Adipocyte (in vitro differentiated cells): Measurements from ENCODE around the gene ZNF69.
A peak's percentile ranks its signal among the peaks of the same experiment; 100 is the strongest.
"Not testable (repeated sequence)": the region's sequence is repeated elsewhere in the genome, so short reads cannot be mapped to it uniquely, and the experiment has no call there.

Experiments used
- DNase-seq: peaks from one replicate; pipeline ENCODE4 v3.0.0-alpha.2; 2015; ENCODE audit warnings: low read depth
- H3K27me3 ChIP-seq: replicated peaks from 2 replicates; pipeline ENCODE4 v1.7.0; 2013; ENCODE audit warnings: mild to moderate bottlenecking, low read length, moderate library complexity; ENCODE audit not compliant: control insufficient read depth, insufficient read depth
- H3K36me3 ChIP-seq: 2 replicates; pipeline ENCODE4 v1.7.0; 2013; ENCODE audit warnings: low read length, mild to moderate bottlenecking, moderate library complexity; ENCODE audit not compliant: control insufficient read depth, insufficient read depth, severe bottlenecking
- H3K4me1 ChIP-seq: 2 replicates; pipeline ENCODE4 v1.7.0; 2013; ENCODE audit warnings: mild to moderate bottlenecking, low read length, moderate library complexity; ENCODE audit not compliant: control insufficient read depth, insufficient read depth
- H3K4me3 ChIP-seq: 2 replicates; pipeline ENCODE4 v1.7.0; 2013; ENCODE audit warnings: mild to moderate bottlenecking, low read length, moderate library complexity
- H3K9ac ChIP-seq: 2 replicates; pipeline ENCODE4 v1.7.0; 2013; ENCODE audit warnings: mild to moderate bottlenecking, low read length, moderate library complexity
- H3K9me3 ChIP-seq: 2 replicates; pipeline ENCODE4 v1.7.0; 2013; ENCODE audit warnings: mild to moderate bottlenecking, low read length, moderate library complexity; ENCODE audit not compliant: control insufficient read depth

ZNF69 gene

GRCh38 chr19:11905928-11906327, 18.3 kb downstream of the ZNF69 start:
- H3K4me1 ChIP-seq: no peaks in the 10 kb centered on the region
- peaks cover 62% of the 10 kb centered on the region for H3K9me3 ChIP-seq
- H3K27me3 ChIP-seq: no peaks in the 10 kb centered on the region
- H3K36me3 ChIP-seq: peaks cover 27% of the 10 kb centered on the region
- H3K4me3 ChIP-seq: peak overlapping the region; percentile 71
- H3K9ac ChIP-seq: no peak overlapping the region
- DNase-seq: no peak

GRCh38 chr19:11911937-11912336, 24.4 kb downstream of the ZNF69 start:
- H3K36me3 ChIP-seq, H3K27me3 ChIP-seq: not testable (repeated sequence)
- H3K9me3 ChIP-seq: peaks cover 45% of the 10 kb centered on the region

GRCh38 chr19:11914417-11915051, 27.0 kb downstream of the ZNF69 start:
- H3K27me3 ChIP-seq, DNase-seq, H3K4me1 ChIP-seq, H3K9ac ChIP-seq, H3K36me3 ChIP-seq, H3K4me3 ChIP-seq: not testable (repeated sequence)
- H3K9me3 ChIP-seq: peaks cover 41% of the 10 kb centered on the region

More at GRCh38 chr19:11911937-11912336, 24.4 kb downstream of the ZNF69 start:
- not testable (repeated sequence) for DNase-seq, H3K4me3 ChIP-seq, H3K9ac ChIP-seq, H3K4me1 ChIP-seq

- Histone ChIP-seq H3K27me3 (no peaks in the 10 kb centered on the region), H3K4me1 (peaks cover 9% of the 10 kb centered on the region), H3K9ac (no peak overlapping the region), H3K9me3 (no peaks in the 10 kb centered on the region), H3K36me3 (no peaks in the 10 kb centered on the region), H3K4me3 (no peak overlapping the region)
- no peak for DNase-seq
Observed at GRCh38 chr19:11921852-11922495, 34.4 kb downstream of the ZNF69 start.

- no peaks in the 10 kb centered on the region for H3K9me3 ChIP-seq
- peak within 1 kb of the TSS; percentile 98 for H3K4me3 ChIP-seq
- H3K27me3 ChIP-seq: no peaks in the 10 kb centered on the region
- H3K36me3 ChIP-seq: no peaks in the 10 kb centered on the region
- peaks cover 9% of the 10 kb centered on the region for H3K4me1 ChIP-seq
- H3K9ac ChIP-seq: peak within 1 kb of the TSS; percentile 93
- peak; percentile 97 for DNase-seq
Observed at GRCh38 chr19:11924886-11925650, 37.5 kb downstream of the ZNF69 start, which contains the start of gene ZNF700. TSS of gene ZNF700 (plus strand) at chr19:11925107. CDS start at chr19:11925211, 104 bp downstream.

GRCh38 chr19:11925651-11926187, 38.1 kb downstream of the ZNF69 start:
- not testable (repeated sequence) for H3K36me3 ChIP-seq, H3K4me1 ChIP-seq, H3K9me3 ChIP-seq, DNase-seq, H3K27me3 ChIP-seq
- peak overlapping the region; percentile 93 for H3K9ac ChIP-seq
- H3K4me3 ChIP-seq: peak overlapping the region; percentile 98

GRCh38 chr19:11927227-11927626, 39.6 kb downstream of the ZNF69 start:
- Histone ChIP-seq H3K9me3 (no peaks in the 10 kb centered on the region), H3K9ac (no peak overlapping the region), H3K4me1 (peaks cover 9% of the 10 kb centered on the region), H3K36me3 (no peaks in the 10 kb centered on the region), H3K4me3 (no peak overlapping the region), H3K27me3 (no peaks in the 10 kb centered on the region)
- DNase-seq: no peak

- Histone ChIP-seq H3K4me1 (peaks cover 3% of the 10 kb centered on the region), H3K27me3 (no peaks in the 10 kb centered on the region), H3K4me3 (no peak overlapping the region), H3K36me3 (no peaks in the 10 kb centered on the region), H3K9ac (no peak overlapping the region), H3K9me3 (peaks cover 3% of the 10 kb centered on the region)
- DNase-seq: peak; percentile 27
Observed at GRCh38 chr19:11931051-11931450, 43.5 kb downstream of the ZNF69 start.

GRCh38 chr19:11931513-11931912, 43.9 kb downstream of the ZNF69 start:
- H3K9ac ChIP-seq: no peak overlapping the region
- DNase-seq: no peak
- H3K36me3 ChIP-seq: no peaks in the 10 kb centered on the region
- no peaks in the 10 kb centered on the region for H3K4me1 ChIP-seq
- no peak overlapping the region for H3K4me3 ChIP-seq
- H3K27me3 ChIP-seq: no peaks in the 10 kb centered on the region
- peaks cover 3% of the 10 kb centered on the region for H3K9me3 ChIP-seq

- not testable (repeated sequence) for H3K4me3 ChIP-seq
Observed at GRCh38 chr19:11935829-11936228, 48.2 kb downstream of the ZNF69 start.

GRCh38 chr19:11938383-11938782, 50.8 kb downstream of the ZNF69 start:
- Histone ChIP-seq H3K36me3 (peaks cover 11% of the 10 kb centered on the region), H3K9me3 (peaks cover 20% of the 10 kb centered on the region)
- not testable (repeated sequence) for H3K27me3 ChIP-seq, H3K4me3 ChIP-seq, H3K9ac ChIP-seq, DNase-seq, H3K4me1 ChIP-seq

More at GRCh38 chr19:11935829-11936228, 48.2 kb downstream of the ZNF69 start:
- not testable (repeated sequence) for H3K9me3 ChIP-seq, H3K4me1 ChIP-seq, H3K36me3 ChIP-seq, H3K9ac ChIP-seq, DNase-seq, H3K27me3 ChIP-seq
